RCC 7860 (cell line): ENCODE results near the gene AGMO.

Experiments used
- DNase-seq: peaks from one replicate; pipeline ENCODE4 v3.0.0-alpha.2; 2015; ENCODE audit warnings: low spot score
- FAIRE-seq: peaks from 2 replicates; lab custom pipeline; 2012; peaks lifted over from hg19 to GRCh38; lab: Jason Lieb, UNC

The AGMO gene

DNA sequence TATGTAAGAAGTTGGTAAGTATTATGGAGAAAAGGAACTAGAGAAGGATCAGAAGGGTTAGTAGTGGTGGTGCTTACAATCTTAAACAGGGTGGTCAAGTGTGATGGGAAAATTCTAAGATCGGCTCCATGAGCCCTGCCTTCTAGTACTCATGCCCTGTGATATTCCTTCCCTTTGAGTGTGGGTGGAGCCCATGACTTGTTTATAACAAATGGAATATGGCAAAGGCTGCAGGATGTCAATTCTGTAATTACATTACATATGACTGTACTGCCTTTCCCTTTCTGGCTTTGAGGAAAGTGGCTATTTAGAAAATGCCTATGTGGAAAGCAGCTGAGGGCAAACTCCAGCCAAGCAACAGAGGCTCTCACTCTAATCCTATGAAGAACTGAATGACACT is 309.6 kb downstream of the AGMO start:
- FAIRE-seq (no peak), DNase-seq (no peak)

DNA sequence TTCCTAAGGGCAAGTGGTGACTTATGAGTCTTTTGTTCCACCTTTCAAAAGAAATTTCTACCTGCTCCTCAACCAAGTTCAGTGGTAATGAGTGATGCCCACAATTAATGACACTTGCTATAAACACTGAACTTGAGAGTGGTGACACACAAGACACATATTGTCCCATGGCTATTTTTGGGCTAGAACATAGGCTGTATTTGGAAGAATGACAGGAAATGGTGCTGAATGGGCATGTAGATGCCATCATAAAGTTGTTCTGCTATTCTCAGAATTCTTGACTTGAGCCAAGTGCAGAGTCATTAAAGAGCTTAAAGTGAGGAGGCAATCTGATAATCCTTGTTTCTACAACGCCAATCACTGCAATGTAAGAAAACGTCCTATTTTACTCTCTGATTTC is 313.3 kb downstream of the AGMO start:
- FAIRE-seq (no peak), DNase-seq (no peak)

DNA sequence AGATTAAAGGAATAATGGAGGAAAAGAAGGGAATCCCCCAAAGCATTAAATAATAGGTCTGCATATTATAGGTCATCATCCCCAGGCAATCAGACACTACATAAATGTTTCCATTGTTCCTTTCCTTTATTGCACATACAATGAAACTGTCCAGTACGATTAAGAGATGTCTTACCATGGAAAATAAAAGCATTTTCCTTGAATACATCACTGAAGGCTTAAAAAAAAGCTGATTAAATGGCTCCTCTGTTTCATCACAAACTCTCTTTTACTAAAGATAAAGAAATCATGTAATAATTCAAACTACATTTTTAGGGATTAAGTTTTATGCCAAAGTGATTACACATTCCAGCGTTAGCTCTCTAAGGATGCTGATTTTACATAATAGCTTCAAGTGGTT is 316.0 kb downstream of the AGMO start:
- FAIRE-seq: no peak
- no peak for DNase-seq

DNA sequence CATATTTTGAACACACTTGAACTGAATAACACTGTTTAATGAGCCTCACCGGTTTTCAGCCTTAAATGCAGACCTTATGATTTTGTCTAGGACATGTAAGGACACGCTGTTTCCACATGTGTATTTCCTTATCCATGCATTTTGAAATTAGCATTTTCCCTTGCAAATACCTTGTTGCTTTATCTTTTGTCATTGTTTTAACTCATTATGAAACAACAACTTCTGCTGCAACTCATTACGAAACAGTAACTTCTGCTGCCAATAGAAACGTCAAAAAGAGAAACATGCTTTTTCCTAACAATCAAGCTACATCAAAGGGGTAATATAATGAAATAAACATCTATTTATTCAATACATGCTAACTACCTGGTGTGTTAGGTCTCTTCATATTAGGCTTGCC is 322.0 kb downstream of the AGMO start:
- no peak for DNase-seq
- FAIRE-seq: no peak

DNA sequence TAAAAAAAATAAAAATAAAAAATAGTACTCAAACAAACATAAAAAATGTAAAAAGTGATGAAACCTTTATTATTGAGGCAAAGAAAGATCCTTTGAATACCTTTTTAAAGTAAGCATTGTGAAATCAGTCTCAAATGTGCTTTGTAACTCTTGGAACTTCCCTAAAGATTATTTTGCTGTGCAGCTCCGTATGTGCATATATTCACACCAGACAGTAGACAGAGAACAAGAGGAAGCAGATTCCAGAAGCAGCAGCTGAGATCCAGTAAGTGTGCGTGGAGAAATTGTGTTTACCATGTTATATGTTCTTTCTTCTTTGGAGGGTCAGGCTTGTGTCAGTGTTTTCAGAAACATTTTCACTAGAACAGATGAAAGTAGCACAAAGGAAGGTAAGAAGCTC is 324.9 kb downstream of the AGMO start:
- FAIRE-seq (no peak), DNase-seq (no peak)

DNA sequence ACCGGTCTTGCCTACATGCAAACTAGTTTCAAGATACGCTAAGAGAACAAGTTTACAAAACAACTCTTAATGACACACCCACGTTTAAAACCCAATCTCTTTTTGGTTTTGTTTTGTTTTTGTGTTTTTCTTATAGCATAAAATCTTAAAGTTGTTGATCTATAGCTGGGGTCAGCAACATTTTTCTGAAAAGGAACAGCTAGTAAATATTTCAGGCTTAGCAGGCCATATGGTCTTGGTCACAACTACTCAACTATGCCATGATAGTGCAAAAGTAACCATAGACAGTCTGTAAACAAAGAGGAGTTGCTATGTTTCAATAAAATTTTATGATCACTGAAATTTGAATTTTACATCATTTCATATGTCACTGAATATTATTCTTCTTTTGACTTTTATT is 327.4 kb downstream of the AGMO start:
- FAIRE-seq: no peak
- DNase-seq: no peak

DNA sequence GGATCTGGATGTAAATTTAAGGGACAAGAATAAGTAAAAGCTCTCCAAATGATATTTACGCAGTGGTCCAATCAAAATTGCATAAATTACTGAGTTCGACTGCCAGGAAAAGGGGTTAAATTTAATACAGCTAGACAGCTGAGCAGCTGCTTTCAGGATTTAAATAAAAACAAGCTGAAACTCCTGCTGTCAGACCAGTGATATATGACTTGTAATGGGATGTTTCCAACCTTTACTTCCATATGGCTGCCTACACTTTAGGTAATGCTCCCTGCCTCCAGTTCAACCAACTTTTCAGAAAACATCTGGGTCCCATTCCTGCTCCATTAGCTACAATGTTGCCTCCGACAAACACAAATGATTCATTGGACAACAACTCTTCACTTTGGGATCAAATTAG is 333.0 kb downstream of the AGMO start:
- DNase-seq: no peak
- no peak for FAIRE-seq

DNA sequence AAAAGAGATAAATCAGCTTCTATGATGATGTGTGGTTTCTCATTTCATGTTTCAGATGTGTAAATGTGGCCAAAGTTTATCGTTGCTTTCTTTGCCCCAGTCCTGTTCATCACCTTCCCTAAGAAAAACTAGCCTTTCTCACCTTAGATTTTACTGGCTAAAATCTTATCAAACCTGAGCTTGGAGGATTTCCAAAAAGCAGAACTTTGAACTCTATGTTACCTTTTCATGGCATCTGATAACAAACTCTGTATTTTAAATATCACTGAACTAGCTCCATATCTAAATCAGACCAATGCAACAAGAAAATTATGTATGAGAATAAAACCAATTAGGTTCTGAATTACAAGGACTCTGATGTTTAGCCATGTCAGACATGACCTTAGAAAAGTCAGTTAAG is 335.8 kb downstream of the AGMO start:
- FAIRE-seq (no peak), DNase-seq (no peak)

DNA sequence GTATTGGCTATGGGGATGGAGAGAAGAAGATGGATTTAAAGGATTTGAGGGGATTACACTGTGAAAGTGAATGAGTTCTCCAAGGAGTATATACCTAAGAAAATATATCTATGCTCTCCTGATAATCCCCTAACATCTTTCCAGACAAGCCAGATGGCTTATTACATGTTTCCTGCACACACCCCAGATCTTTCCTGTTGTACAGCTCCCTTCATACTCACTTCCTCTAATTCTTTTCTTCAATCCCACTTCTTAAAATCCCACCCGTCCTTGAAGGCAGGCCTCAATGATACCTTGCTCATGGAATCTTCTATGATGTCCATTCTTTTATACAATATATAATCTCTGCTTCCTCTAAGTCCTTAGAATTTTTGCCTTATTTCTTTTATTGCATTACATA is 342.1 kb downstream of the AGMO start:
- FAIRE-seq: no peak

DNA sequence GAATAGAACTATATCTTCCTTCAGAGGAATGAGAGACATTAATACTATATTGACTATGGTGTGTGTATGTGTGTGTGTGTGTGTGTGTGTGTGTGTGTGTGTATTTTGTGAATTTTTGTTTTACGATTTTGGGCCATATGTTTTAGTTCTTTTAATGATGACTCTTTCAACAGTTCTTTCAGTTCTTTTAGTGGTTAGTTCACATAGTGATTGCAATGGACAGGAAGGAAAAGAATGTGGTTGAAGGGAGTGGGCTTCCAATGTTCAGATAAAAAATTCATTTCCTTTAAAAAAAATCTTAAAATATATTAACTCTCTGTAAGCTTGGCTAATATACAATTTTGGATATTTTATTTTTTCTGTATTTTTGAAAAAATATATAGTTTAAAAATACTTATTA is 343.6 kb downstream of the AGMO start:
- DNase-seq (no peak), FAIRE-seq (no peak)

More for the DNA sequence above, 342.1 kb downstream of the AGMO start:
- DNase-seq: no peak

DNA sequence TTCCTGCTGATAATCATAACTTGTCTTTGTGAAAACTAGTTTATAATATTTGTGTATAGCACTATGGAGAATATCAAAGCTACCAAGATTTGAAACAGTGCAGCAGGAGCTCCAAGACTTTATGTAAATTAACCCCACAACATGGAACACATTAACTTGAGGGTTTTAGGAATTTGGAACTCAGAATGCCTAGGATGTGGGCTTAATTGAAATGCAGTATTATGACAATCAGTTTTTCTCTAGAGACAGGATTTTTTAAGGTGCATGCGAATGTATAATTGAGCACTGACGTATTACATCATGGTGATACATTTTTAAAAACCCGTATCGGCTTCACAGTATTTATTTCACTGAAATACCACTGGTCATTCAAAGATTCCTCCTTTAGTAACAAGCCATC is 346.2 kb downstream of the AGMO start:
- FAIRE-seq (no peak), DNase-seq (no peak)

DNA sequence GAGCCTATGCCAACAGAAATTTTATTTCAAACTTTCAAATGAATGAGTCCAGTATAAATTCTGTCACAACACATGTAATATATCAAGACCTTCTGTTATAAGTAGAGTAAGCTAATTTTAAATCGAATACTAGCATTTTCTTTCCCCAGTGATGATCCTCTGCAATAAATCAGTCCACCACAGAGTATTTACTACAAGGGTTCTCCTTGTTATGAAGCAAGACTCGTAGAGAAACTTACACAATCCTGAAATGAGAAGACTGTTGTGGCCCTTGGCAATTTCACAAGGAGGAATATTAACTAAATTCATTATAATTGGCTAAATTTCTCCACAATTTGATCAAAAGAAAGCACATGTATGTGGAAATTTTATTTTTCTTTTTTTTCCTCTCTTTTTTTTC is 346.8 kb downstream of the AGMO start:
- DNase-seq (no peak), FAIRE-seq (no peak)

DNA sequence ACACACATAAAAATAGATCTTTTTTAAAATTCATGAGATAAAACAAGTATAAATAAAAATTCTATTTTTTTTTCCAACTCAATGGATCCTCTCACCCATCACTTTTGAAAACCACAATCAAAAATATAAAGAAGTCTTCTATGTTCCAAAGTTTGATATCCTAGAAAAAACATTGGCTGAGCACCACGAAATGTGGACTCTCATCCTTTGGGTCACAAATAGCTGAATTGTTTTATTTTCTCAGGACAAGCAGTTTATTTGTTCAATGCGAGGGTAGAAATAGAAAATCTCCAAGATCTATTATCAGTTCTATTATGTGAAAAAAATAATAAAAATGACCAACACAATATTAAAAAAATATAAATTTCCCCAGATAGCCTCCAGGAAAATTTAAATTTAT is 348.7 kb downstream of the AGMO start:
- DNase-seq (no peak), FAIRE-seq (no peak)

DNA sequence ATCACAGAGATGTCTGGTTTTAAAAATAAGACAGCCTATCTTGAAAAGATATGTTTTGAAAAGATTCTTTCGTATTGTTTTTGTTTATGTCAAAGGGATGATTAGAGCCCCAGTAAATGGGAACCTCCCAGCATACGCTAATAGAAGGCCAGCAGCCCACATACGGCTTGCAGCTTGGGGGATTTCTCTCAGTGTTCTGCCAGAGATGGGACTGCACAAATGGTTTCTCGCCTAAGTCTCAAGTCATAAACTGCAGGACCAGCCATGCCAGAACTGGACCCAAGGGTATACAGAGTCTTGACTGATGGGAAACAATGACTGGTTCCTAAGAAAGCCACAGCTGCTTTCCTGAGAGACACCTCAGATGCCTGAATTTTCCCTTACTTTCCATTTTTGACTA is 352.4 kb downstream of the AGMO start:
- FAIRE-seq (no peak), DNase-seq (no peak)

DNA sequence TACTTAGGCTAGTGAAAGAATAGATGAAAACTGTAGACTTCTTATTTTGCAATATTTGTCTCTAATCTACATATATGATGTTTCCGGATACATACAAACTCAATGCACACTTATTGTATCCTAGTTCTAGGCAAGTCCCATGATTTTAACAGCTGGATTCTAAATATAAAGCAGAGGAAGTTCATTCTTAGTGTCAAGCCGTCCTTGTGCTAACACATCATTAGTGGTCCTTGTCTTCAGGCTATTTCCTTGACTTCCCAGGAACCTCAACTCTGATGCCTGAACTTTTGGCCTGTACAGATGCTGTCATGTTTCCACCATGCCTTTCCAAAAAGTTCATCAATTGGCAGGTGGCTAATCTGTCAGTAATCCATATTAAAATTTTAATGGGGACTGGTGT is 357.4 kb downstream of the AGMO start:
- FAIRE-seq (no peak), DNase-seq (no peak)

DNA sequence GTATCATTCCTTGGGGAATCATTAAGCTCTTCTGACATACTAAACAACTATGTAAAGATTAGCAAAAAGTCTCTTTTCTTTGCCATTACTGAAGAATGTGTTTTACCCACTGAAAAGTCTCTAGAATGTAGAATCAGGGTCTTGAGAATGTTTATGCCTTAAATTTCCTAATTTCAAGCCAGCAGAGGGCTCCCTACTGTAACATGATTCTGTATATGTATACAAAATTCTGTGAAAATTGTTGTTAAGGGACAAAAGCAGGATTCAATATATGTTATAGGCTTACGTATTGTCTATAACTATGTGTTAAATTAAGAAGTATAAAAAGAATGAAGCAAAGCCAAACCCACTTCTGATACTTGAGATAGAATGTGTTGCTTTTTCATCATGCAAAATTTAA is 362.3 kb downstream of the AGMO start:
- FAIRE-seq: no peak
- no peak for DNase-seq

DNA sequence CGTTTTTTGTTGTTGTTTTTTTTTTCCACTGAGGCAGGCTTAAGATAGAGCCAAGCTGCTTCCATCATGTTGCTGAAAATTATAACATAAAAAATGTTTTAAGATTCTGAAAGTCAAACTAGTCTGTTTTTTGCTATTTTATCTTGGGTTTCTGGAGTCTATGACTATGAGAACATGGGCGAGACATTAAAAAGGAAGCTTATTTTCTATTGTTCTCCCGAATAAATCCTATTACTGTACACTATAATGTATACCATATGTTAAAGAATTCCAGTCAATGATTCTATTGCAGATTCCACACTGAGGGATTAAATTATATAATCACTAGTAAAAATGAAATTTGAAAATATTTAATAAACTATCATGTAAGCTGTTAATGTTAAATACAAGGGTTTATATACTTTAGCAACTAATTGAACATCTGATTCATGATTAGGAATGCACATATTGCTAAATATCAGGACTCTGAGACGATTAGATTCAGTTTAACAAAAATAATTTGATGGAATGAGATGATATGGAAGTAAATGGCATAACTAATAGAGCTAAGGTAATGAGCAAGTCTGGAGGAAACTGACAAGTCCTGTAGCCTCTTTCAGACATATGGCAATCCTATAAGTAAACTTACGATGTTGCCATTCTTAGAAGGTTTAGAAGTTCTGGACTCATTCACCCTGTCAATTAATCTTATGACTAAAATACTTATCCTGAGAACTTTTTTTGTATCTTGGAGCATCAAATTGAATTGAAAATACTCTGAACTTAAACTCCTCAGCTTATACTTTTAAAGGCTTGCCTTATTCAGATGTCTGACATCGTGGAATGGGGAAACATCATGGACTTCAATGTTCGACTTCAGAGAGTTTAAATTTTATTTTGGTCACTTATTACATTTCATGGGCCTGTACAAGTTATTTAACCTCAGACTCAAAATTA is 364.5 kb downstream of the AGMO start:
- no peak for FAIRE-seq
- DNase-seq: no peak

DNA sequence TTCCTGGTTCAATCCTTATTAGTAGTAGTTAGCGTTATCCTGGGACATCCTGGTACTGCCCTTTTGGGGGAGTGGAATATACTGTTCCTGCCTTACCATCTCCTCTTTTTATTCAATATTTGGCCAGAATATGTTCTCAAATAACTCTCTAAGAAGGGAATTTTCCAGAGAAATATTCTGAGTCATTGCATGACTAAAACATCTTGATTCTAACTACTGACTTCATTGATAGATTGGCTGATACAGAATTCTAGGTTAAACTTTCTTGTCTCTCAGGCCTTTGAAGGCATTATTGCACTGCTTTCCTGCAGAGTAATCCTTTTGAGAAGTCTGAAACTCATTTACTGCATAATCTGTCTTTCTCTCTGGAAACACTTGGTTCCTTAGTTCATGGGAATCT is 383.8 kb downstream of the AGMO start:
- FAIRE-seq (no peak), DNase-seq (no peak)

DNA sequence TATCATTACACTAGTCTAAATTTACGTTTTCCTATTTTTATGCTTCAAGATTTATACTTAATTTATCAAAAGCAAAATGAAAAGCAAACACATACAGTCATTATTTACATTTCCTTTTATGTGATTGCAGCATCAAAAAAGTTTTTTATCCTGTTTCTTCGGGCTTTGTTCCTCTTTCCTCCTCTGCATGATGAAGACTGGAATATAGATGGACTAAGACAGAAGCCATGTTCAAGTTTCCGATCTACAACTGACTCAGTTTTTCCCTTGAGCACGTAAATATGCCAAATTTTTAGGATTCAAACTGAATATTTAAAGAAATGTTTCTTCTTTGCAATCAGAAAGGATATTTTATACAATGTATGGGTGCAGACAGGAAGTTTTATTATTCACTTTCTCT is 385.7 kb downstream of the AGMO start:
- FAIRE-seq (no peak), DNase-seq (no peak)

DNA sequence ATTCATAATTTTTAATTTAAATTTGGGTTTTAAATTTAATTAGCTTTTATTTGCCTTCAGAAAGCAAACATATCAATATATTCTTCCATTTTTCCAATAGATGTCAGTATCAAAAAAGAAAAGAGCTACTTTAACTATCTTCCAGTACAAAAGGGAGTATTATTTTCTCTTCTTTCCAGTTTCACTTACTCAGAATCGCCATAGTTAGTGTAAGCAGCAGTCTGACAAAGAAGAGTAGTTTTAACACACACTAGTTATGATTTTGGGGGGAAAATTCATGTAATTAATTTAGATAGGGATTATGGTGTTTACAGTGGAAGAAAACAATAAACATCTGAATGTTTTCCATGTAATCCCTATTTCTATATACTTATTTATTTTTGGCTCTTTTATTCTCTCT is 386.7 kb downstream of the AGMO start:
- DNase-seq (no peak), FAIRE-seq (no peak)

DNA sequence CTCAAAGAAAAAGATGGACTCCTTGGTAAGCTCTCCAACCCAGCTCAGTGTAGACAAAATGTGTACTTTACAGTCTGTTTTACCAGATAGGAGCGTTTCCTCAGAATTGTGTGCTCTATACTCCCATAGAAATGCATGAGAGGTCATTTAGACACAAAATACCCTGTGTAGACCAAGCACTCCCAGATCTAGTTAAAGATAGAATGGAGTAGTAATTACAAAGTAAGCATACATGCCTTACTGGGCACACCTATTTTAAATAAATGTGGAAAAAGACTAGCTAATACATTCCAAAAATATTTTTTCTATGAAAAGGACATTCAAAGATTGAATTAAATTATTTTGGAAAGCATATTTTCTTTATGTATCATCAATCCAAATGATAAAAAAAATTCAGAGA is 387.3 kb downstream of the AGMO start:
- DNase-seq (no peak), FAIRE-seq (no peak)

DNA sequence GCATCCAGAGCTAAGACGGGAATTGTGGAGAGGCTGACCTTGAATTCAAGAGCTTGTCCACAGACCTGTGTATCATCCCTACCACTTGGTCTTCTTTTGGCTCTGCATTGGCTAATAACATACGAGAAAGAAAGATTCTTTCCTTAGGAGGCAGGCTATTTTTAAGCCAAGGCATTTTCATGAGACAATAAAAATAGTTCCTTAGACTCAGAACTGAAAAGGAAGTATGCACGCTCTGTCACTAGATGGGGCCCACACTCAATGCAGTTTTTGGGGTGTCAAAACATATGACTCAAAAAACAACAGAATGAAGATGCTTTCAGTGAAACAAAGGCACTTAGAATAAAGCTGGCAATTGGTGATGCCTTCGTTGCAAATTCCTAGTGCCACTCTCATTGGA is 393.3 kb downstream of the AGMO start:
- DNase-seq (no peak), FAIRE-seq (no peak)

DNA sequence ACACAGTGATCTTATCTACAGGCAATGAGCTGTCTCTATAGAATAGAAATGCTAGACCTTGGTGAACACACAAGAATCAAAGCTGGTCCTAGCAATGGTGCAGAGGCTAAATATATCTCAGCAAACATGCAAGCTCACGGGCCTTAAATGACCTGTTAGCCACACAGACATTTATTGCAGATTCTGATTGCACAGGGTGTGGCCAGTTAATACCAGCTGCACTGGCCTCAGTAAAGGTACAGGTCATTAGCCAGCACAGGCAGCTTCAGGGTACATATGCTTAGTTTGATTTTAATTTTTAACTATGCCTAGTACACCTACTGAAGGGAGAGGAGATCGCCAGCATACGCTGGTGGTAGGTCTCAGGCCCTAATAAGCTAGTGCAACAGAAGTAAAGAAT is 393.9 kb downstream of the AGMO start:
- no peak for DNase-seq
- FAIRE-seq: no peak
